Measurements from ENCODE around the gene INPP5K.

GRCh38 chr17:1554751-1555540 lies 38.5 kb upstream of the INPP5K start:
- TF ChIP-seq POLR2A (IDR thresholded peaks at IDR 0.05; ENCODE audit: low read depth, low read length) (no peak), TAF1 (IDR thresholded peaks at IDR 0.05; ENCODE audit: low read depth, low read length) (no peak), POLR2AphosphoS5 (IDR thresholded peaks at IDR 0.05; ENCODE audit: low read depth, low read length) (no peak)

Measured in GM12891 (cell line).